ENCODE measurements around the gene TCP11L2. TPM values are rescaled to one million over a fixed set of nuclear protein-coding genes. Genes with fewer than 3 reads are reported as not detected.
"Not testable (repeated sequence)": the region's sequence is repeated elsewhere in the genome, so short reads cannot be mapped to it uniquely, and the experiment has no call there.

TCP11L2 gene
- total RNA-seq, 1 experiment from 2014 or later: 13.4 TPM

DNA sequence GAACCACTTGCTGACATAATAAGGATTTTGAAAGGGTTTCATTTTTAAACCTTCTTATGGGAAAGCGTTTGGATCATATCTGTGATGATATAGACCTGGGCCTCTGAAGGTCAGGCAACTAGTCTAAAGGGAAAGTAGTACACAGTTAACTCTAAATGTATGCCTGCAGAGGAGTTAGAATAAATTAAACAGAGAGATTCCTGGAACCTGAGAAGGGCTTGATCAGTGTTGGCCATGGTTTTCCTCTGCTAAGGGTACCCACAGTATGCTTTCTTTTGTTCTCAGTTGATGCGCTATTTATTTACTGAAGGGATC is 40.6 kb downstream of the TCP11L2 start:
- no peak for DNase-seq (ENCODE audit: low spot score)

DNA sequence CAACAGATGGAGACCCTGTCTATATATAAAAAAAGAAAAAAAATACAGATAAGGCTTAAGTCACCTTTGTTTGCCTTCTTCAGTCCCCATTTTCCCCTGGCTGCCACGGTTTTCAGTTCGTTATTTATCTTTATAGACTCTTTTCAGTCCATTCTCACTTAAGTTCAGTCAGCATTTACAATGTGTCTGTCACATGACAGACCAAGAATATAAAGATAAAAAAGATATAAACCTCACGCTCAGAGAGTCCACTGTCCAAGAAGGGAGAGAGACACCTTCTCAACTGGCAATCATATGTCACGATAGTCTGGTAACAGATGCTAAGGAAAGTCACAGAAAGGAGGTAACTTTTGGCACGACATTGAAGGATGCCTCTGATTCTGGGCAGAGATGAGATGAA is 41.6 kb downstream of the TCP11L2 start:
- DNase-seq (ENCODE audit: low spot score): no peak

DNA sequence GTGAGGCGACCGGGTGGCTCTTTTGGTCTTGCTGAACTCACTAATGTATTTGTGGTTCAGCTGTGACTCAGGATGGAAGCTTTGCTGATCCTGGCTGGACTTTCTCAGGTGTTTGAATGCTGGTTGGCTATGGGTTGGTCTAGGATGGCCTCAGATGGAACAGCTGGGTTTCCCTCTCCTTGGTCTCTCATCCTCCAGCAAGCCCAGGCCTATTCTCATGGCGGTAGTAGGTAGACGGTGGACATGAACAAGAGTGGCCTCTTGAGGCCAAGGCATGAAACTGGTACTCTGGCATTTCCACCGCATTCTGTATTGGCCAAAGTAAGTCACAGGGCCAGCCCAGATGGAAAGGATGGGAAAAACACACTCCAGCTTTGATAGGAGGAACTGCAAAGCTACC is 43.2 kb downstream of the TCP11L2 start:
- peak; percentile 38 for DNase-seq (ENCODE audit: low spot score)

DNA sequence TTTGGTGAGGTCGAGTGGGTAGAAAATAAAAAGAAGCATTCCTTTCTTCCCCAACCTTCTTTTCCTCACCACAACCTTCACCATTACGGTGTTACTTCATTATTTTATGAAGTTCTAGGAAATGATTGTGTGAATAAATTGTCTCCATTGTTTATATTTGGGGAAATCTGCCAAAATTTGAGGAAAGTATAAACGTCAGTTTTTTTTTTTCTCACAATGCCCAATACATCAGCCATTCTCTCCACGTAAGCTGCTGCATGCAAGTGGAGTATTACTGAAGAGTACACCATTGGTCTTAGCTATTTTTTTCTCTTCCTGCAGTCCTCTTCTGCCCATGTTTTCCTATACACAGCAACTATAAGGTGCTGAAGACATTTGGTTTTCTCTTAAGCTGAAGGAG is 45.9 kb downstream of the TCP11L2 start:
- no peak for DNase-seq (ENCODE audit: low spot score)

DNA sequence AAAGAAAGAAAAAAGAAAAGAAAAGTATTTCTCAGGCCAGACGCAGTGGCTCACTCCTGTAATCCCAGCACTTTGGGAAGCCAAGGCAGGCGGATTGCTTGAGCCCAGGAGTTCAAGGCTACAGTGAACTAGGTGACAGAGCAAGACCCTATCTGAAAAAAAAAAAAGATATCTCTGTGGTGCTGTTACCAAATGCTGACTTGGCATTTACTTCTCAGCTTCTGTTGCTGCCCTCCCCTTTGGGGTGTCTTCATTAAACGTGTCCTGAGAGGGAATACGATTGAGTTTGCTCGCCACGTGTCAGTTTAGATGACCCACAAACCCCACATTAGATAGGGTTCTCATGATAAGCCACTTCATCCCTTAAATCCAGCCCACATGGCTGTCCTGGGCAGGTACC is 50.6 kb downstream of the TCP11L2 start:
- DNase-seq (ENCODE audit: low spot score): no peak

DNA sequence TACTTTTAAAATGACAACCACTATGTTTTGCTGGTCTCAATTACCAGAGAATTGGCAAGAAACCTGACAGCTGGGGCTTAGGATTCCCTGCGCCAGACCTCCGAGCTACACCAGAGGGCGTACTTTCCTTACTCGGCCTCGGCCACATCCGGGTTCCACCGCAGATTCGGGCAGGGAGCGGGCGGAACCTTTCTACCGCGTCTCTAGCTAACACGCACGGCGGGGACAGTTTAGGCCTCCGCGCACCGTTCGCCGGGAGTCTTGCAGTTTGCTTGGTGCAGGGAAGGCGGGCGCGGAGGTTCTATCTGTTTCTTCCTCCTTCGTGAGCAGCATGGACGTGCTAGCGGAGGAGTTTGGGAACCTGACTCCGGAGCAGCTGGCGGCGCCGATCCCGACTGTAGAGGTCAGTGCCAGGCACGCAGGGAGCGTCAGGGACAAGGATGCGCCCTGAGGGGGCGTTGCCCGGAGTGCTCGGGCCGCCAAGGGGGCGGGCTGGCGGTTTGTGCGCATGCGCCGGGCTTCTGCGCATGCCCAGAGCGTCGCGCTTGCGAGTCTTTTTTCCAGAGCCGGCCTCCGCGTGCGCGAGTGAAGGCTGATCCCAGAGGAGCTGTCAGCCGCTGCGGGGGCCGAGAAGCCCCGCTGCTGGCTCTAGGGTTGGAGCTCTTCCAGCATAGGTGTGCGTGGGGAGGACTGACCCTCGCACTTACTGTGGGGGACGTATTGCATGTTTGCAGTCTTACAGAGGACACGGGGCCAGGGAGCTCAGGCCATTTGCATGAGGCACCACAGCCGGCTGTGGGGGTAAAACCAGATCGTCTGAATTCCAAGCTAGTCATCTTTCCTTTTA is 55.2 kb downstream of the TCP11L2 start, which contains the start of gene POLR3B:
Gene POLR3B, plus strand, starts transcription at position 200 of the 847 bp plus-strand sequence. Its CDS starts 132 bp downstream, at position 332.
- peak; percentile 94 for DNase-seq (ENCODE audit: low spot score)

DNA sequence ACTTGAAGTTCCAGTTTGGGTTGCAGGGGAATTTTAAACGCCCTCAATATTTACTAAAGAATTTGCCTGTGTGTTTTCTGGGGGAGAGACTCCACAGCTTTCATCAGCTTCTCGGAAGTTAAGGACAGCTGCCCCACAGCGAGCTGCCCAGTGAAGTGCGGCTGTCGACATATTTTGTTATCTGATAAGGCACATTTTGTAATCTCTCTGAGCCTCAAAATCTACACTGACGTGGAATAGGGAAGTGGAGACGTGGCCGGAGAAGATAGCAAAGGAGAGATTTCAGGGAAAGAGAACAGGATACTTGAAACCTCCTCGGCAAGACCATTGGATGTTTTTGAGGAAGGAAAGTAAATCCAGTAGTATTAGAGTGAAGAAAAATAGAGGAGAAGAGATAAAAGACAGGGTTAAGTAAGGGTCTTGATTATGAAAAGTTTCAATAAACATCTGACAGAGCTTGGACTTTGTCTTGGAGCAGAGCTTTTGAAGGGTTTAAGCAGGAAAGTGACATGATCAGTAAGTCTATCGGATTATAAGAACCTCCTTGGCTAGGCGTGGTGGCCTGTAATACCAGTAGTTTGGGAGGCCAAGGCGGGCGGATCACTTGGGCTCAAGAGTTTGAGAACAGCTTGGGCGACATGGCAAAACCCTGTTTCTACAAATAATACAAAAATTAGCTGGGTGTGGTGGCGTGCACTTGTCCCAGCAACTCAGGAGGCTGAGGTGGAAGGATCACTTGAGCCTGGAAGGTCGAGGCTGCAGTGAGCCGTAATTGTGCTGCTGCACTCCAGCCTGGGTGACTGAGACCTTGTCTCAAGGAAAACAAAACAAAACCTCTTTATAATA is 56.1 kb downstream of the TCP11L2 start:
- no peak for DNase-seq (ENCODE audit: low spot score)

DNA sequence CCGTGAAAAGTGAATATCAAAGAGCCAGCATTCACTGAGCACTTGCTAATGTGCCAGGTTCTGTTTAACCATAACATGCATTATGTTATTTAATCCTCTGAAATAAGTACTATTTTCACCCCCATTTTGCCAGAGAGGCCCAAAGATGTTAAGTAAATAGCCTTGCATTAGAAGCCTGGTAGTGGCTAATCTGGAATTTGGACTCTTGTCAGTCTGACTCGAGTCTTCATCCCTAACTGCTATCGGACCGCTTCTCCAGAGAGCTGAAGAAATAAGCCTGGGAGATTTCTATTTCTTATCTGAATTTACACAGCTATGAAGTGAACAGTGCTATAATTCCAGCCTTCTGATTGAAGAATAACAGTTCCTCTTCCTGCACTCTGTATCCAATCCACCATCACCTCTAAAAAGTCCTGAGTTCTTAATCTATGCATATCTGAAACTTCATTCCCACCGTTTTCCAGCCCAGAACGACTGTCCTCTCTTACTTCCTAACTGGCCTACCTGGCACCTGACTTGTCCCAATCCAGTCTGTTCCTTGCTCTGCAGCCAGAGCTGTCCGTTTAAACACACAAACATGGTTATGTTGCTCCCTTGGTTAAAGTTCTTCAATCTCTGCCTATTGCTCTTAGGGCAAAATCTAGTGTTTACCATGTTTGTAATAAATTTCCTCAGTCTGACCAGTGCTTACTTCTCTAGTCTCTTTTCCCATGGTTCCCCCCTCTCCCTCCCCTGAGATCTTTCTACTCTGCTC is 57.3 kb downstream of the TCP11L2 start:
- DNase-seq (ENCODE audit: low spot score): no peak

DNA sequence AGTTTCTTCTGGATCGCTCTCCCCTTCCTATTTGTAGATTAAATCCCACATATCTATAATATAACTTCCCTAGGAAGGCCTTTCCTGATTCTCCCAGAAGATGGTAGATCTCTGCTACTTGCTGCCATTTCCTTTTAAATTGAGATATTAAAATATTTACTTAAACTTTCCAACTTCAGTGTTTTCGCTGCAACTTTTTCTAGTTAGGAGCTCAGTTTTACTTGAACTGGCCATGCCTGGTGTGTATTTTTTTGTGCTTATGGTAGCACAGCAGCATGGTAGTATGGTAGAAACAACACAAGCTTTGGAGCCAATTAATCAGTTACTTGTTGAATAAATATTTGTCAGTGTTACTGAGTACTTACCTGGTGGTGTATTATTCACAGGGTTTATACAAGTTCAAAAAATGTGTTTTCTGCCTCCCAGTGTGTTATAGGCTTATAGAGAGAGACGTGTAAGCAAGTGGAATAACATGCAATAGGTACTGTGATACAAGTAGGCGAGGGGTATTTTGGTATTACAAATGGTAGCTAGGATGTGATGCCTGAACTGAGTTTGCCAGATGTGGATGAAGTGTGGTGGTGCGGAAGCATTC is 58.0 kb downstream of the TCP11L2 start:
- no peak for DNase-seq (ENCODE audit: low spot score)

DNA sequence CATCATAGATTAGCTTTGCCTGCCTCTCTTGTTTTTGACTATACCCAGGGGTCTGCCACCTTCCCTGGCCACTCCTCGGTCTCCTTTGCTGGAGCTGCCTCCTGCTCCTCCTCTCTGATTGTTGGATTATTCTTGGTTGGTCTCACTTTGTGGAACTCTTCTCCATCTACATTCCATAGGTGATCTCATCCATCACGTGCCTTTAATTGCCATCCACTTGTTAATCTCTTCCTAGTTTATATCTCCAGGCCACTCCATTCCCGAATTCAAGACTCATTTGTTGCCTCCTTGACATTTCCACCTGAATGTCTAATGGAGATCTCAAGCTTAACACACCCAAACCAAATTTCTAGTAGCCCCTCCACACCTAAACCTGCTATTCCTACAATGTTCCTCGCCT is 60.4 kb downstream of the TCP11L2 start:
- DNase-seq (ENCODE audit: low spot score): no peak

DNA sequence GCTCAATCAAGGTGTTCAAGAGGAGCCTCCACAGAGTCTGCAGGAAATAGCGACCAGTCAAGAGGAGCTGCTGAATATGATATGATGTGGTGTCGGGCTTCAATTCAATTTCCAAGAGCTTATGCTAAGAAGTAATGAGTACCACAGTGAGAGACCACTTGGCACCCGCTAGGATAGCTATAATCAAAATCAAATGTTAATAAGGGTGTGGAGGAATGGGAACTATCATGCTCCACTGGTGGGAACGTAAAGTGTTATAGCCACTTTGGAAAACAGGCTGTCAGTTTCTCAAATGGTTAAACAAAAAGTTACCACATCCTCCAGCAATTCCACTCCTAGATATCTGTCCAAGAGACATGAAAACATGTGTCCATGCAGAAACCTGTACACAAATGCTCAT is 61.7 kb downstream of the TCP11L2 start:
- no peak for DNase-seq (ENCODE audit: low spot score)

DNA sequence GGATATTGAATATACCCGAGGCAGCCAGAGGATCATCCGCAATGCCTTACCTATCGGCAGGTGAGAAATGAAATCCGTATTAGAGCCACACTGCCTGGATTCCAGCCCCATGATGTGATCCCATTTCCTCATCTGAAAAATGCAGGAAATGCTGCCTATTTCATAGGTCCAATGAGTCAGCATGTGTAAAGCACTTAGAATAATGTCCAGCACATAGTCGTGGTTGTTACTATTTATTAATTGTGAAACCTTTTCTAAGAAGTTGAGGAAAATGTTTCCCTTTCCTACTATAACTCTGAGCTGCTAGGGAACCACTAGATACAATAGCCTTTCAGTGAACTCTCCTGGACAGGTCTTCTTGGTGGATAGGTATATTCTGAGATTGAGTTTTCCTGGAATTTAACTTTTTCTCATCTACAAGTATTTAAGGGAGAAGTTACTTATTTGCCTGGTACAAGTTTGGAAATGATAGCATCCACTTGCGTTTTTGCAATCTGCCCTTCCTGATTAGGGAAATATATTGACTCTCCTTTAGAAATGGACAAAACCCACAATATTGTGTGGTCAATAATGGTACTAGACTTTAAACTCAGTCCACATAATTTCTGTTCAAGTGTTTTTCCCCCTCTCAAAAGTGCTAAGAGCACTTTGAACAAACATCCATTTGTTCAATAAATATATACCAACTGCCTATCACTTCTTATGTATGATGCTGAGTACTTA is 67.3 kb downstream of the TCP11L2 start:
- peak; percentile 10 for DNase-seq (ENCODE audit: low spot score)

DNA sequence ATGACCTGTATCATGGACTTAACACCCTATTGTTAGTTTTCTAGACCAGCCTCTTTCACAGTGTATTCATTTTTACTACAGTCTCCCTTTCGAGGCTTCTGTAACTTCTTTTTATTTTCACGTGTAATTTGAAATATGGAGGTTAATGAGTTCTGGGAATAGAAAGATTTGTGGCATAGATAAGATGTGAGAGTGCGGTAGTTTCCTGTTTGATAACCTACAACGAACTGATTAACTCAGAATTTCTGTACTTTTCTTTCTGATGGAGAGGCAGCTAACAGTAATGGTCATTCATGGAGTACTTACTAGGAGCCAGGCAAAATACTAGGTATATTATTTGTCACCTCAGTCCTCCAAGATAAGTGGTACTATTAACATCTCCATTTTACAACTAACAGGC is 76.3 kb downstream of the TCP11L2 start:
- DNase-seq (ENCODE audit: low spot score): no peak

DNA sequence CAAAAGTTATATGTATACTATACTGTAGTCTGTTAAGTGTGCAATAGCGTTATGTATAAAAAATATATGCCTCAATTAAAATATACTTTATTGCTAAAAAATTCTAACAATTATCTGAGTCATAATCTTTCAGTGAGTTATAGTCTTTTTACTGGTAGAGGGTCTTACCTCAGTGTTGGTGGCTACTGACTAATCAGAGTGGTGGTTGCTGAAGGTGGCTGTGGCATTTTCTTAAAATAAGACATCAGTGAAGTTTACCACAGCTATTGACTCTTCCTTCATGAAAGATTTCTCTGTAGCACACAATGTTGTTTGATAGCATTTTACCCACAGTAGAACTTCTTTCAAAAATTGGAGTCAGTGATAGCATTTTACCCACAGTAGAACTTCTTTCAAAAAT is 78.4 kb downstream of the TCP11L2 start:
- no peak for DNase-seq (ENCODE audit: low spot score)

DNA sequence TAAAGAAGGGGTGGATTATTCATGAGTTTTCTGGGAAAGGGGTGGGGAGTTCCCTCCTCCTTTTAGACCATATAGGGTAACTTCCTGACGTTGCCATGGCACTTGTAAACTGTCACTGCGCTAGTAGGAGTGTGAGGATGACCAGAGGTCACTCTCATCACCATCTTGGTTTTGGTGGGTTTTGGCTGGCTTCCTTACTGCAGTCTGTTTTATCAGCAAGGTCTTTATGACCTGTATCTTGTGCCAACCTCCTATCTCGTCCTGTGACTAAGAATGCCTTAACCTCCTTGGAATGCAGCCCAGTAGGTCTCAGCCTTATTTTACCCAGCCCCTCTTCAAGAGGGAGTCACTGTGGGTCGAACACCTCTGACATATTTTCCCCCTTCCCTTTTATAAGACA is 79.3 kb downstream of the TCP11L2 start:
- not testable (repeated sequence) for DNase-seq (ENCODE audit: low spot score)

DNA sequence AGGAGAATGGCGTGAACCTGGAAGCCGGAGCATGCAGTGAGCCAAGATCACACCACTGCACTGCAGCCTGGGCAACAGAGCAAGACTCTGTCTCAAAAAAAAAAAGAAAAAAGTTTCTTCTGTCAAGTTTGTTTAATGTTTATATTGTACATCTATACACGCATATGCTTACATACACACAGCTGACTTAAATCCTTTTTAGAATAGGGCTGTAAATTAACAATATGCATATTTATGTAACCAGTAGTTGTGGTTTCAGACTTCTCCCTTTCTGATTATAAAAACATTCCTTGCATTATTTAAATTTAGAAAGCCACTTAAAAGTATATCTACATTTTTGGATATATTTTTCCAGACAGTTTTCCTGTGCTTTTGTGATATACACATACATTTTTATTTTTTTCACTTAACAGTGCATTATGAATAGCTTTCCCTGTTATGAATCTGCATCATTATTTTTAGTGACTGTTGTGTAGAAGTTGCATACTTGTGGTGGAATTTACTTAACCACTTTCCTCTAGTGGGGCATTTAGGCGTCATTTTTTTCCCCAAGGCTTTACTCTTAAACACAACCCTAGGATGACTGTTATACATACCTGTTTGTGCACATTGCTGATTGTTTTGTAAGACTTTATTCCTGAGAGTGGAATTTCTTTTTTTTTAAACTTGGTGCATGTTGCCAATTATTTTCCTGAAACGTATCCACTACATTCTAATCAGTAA is 84.4 kb downstream of the TCP11L2 start:
- DNase-seq (ENCODE audit: low spot score): no peak

DNA sequence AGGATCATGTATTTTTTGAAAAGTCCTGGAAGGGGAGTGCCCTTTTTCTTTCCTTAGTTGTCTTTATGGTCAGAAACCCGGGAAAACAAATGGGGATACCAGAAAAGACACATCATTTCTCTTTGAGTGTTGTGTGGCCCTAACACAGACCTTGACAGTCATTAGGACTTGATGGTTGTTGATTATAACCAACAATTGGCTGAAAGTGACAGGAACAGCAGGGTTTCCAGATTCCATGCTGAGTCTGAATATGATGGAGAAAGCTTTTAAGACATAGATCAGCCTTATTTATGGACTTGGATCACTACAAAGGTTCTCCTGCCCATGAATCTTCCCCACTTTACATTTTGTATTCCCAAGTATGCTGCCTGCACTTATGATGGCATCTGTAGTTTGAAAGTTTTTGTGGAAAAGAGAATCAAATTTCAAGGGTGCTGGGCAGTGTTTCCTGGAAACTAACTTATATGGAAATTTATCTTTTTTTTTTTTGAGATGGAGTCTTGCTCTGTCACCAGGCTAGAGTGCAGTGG is 85.4 kb downstream of the TCP11L2 start:
- no peak for DNase-seq (ENCODE audit: low spot score)

DNA sequence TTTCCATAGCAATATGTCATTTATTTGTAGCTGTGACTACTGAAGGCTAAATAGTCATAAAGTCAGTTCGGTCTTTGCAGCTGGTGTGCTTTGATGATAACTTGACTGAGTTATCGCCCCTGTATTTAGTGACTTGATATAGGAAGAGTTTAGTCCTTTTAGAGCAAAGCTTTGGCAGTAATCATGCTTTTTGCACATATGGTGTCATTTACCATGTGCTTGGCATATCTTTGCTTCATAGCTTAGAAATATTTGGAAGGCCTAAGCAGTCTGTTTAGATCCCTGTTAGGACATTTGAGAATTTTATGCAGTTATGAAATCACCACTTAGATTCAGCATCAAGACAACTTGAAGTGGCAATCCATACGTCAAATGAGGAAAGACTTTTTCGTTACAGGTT is 86.6 kb downstream of the TCP11L2 start:
- DNase-seq (ENCODE audit: low spot score): no peak

DNA sequence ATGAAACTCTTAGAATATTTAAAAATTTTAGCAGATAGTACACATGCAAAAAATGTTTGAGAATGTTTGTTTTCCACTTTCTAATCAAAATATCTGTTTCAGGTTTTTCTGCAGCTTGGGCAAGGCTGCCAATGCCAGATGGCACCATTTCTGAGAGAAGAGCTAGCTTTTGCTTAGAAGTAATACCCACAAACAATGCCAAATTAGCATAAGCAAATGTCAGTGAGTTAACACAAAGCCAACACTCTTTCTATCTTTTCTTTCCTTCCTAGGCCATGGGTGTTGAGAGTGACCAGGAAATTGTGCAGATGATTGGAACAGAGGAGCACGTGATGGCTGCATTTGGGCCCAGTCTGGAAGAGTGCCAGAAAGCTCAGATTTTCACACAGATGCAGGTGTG is 90.2 kb downstream of the TCP11L2 start:
- DNase-seq (ENCODE audit: low spot score): no peak
